ENCODE data around the gene CDH4.
"Not testable (repeated sequence)": the region's sequence is repeated elsewhere in the genome, so short reads cannot be mapped to it uniquely, and the experiment has no call there.

Gene CDH4

DNA sequence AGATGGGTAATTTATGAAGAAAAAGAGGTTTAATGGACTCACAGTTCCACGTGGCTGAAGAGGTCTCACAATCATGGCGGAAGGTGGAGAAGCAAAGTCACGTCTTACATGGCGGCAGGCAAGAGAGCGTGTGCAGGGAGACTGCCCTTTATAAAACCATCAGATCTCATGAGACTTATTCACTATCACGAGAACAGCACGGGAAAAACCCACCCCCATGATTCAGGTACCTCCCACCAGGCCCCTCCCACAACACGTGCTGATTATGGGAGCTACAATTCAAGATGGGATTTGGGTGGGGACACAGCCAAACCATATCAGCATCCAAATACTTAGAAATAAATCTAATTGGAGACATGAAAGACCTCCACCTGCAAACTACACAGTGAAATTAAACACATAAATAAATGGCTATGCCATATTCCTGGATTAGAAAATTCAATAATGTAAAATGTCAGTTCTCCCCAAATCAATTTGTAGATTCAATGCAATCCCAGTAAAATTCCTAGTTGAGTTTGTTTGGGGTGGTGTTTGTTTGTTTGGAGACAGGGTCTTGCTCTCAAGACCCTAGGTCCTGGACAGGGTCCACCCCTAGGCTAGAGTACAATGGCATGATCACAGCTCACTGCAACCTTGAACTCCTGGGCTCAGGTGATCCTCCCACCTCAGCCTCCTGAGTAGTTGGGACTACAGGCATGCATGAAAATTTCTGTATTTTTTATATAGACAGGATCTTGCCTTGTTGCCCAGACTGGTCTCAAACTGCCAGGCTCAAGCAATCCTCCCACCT is 712.0 kb downstream of the CDH4 start:
- no peak for DNase-seq

DNA sequence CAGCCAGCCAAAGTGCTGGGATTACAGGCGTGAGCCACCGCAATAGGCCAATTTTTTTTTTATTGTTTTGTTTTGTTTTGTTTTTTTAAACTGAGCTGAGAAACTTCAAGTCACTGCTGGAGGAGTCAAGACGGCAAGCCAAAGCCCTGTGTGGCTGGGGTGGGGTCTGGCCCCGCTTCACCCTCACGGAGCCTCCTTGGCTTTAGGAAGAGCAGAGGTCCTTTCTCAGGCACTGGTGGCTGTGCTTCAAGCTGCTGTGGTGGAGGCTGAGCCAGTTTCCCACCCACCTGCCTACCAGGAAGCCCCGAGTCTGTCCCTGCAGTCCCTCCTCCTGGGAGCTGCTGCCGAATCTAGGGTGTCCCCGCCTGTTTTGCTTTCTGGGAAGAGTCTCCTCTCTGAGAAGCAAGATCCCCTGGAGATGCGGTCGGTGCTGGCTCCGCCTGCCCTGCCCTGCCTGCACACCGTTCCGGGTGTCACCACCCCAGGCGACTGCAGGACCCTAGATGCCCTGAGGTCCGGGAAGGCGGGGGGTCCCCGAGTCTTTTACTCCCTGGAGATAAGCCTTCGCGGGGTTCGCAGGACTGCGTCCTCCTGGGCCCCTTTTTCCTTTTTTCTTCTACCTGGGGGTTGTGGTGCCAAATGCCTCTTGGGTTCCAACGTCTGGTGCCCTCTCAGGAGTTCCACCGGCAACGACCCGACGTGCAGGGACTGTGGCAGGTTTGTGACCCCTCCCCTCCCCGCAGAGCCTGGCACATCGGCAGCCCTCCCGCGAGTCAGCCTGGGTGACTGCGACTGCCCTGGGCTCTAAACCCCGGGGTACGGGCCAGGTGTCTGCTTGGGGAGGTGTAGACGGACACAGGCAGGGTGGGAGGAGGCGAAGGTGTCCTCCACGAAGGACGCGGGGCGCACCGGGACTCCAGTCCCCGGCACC is 712.9 kb downstream of the CDH4 start:
- no peak for DNase-seq

DNA sequence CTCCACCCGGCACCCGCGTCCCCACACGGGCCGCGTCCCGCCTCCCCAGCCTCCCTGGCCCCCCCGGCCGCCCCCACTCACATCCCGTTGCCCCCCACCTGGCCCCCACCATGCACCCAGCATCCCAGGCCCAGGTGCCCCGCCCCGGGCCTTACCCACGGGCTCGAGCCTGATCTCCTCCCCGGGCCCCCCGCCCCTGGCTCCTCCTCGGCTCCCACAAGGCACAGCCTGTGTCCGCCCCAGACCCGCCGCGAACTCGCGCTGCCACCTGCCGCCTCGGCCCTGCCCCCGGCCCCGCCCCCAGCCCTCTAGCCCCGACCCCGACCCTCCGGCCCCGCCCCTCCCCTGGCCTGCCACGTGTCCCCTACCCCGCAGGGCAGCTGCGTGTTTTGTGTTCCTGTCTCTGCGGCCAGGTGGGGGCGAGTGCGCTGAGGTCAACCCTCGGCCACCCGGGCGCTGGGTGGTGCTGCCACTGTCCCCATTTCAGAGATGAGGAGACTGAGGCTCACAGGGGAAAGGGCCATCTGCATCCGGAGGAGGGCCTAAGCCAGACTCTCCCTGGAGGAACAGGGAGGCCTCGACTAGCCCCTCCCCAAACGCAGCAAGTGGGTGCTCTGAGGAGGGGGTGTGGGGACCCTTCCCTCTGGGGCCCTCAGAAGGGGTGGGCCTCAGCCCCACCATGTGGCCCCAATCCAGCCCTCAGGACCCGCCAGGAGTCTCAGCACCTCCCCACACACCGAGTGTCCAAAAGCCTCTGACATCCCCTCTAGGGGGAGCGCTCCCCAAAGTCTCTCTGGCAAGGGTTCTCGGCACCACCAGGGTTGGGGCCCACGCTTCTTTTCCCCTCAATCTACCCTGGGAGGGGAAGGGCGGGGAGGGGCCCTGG is 713.8 kb downstream of the CDH4 start:
- no peak for DNase-seq

DNA sequence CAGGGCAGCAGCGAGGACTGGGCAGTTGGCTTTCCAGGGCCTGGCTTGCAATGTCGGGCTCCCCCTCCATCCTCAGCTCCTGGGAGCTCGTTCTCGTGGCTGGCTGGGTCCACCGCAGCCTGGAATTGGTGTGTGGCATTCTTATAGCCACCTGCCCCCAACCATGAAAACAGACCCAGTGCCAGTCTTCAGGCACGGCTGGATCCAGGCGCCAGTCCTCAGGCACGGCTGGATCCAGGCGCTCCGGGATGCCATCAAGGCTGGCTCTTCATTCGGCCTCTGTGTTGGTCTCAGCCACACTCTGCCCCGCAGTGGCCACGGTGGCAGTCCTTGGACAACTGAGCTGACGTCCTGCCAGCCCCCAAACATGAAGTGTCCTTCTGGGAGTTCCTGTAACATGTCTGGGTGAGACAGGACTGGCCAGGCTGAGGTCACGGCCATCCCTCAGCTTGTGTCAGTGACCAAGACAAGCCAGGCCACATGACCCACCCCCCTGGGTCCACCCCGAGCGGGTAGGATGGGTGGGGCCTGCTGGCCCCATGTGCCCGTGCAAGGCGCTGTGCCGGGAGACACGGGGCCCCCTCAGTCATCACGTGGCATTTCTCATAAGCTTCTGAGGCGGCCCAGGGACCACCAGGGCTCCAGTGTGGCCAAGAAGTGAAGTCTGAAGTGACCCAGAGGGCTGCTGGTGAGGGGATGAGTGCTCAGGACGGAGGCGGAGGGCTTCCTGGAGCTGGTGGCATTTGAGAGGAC is 714.6 kb downstream of the CDH4 start:
- no peak for DNase-seq

DNA sequence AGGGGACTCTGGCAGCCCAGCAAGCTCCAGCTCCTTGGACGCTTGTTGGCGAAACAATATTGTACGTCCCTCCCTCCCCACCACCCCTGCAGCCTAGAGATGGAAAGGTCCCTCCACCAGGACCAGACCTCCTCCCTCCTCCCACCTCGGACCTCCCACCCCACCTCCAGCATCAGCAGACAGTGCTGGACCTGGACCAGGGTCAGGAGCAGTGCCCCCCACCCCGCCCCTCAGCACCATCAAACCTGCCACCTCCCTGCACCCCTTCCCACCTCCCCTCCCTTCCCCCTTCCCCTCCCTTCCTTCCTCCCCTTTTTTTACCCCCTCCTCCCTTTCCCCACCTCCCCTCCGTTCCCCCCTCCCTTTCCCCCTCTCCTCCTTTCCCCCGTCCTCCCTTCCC is 715.2 kb downstream of the CDH4 start:
- DNase-seq: no peak

DNA sequence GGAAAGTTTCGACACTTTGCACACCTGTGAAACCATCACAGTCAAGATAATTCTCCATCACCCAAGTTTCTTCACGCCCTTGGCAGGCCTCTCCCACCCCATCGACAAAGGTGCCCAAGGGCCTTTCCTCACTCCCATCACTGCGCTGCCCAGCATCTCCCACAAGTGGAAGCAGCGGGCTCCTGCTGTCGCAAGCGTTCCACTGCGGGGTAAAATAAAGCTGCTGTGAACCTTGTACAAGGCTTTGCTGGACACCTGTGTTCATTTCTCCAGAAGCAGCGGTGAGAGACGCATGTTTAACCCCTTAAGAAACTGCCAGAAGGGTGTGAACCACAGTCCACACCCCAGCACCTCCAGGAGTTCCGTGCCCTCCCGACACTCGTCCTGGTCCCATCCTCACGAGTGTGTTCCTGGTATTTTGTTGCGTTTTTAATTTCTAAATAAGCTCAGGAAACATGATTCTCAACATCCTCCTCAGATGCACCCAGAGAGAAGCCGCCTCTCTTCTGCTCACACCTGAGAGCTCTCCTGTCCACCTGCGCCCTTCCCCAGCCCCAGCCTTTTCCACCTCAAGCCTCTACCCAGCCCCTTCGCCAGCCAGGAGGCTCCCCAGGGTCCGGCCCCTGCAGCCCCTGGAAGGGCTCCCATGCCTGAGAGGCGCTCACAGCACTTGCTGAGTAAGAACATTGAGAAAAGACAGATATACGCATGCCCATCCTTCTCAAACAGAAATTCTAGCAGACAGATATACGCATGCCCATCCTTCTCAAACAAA is 716.2 kb downstream of the CDH4 start:
- no peak for DNase-seq

DNA sequence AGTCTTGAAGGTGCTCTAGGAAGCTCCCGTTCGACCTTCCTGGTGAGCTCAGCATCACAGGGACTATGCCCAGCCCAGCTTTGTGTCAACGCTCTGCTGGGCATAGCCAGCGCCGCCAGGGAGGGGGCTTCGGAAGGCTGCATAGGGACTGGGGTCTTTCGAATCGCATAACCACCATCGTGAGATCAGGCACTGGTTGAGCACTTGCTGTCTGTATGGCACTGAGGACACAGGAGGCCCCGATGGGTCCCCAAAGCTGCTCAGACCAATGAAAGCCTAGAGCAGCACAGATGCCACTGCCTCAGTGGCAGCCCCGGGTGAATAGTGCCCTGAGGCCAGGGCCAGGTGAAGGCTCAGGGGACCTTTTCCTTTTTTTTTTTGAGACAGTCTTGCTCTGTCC is 716.9 kb downstream of the CDH4 start:
- DNase-seq: no peak

DNA sequence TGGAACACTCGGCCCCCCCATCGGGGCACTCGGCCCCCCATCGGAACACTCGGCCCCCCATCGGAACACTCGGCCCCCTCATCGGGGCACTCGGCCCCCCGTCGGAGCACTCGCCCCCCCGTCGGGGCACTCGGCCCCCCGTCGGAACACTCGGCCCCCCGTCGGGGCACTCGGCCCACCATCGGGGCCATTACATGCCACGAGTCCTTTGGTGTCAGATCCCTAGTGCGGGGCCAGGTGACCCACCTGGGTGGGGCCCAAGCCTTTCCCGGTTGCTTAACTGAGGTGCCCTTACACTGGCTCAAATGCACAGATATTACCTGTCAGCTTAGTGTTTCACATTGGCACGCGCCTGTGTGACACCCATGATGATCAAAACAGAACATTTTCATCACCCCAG is 717.7 kb downstream of the CDH4 start:
- DNase-seq: no peak

DNA sequence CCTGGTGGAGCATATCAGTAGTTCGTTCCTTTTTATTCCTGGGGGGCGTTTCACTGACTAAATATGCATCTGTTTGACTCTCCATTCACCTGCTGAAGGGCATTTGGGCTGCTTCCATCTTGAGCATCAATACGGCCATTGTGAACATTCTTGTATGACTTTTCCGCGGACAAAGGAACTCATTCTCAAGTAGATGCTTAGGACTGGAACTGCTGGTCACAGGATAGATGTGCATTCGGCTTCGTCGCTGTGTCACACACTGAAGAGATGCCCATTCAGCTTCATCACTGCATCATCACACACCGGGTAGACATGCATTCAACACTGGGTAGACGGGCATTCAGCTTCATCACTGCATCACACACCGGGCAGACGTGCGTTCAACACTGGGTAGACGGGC is 718.3 kb downstream of the CDH4 start:
- DNase-seq: no peak

DNA sequence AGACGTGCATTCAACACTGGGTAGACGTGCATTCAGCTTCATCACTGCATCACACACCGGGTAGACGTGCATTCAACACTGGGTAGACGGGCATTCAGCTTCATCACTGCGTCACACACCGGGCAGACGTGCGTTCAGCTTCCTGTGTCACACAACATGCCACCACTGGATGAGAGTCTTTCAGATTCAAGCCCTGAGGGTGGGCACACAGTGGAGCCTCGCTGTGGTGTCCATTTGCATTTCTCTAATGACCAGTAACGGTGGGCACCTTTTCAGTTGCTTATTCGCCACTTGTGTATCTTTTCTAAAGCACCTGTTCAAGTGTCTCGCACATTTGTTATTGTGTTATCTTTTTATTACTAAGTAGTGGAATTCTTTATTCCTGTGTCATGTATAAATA is 719.5 kb downstream of the CDH4 start:
- DNase-seq: not testable (repeated sequence)

DNA sequence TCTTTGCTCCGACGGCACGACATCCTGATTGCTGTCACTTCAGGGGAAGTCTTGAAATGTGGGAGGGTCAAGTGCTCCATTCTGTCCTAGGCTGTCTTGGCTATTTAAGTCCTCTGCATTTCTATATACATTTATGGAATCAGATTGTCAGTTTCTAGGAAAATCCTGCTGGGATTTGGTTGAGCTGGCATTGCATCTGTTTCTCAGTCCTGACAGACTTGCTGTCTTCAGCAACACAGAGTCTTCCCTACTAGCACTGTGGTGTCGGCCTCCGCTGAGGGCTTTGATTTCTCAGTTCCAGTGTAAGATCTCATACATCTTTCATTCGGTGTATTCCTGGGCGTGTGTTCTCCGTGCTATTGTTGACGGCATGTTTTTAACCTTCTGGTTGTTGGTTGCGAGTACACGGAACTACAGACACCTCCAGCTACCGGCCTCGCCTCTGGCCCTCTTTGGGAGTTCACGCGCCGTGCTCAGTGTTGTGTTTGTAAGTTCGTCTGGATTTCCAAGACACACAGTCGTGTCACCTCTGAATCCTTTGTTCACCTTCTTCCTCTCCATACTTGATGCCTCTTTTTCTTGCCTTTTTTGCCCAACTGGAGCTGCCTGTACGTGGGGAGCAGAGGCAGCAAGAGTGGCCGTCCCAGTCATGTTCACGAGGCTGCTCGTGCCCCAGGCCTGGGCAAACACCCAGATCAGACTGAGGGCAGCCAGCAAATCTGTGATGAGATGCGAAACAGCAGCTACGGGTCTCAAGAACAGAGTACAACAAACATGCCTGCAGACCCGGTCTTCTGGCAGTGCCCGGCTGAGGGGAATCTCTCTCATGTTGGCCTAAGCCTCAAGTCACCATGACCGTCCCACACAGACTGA is 720.8 kb downstream of the CDH4 start:
- no peak for DNase-seq

DNA sequence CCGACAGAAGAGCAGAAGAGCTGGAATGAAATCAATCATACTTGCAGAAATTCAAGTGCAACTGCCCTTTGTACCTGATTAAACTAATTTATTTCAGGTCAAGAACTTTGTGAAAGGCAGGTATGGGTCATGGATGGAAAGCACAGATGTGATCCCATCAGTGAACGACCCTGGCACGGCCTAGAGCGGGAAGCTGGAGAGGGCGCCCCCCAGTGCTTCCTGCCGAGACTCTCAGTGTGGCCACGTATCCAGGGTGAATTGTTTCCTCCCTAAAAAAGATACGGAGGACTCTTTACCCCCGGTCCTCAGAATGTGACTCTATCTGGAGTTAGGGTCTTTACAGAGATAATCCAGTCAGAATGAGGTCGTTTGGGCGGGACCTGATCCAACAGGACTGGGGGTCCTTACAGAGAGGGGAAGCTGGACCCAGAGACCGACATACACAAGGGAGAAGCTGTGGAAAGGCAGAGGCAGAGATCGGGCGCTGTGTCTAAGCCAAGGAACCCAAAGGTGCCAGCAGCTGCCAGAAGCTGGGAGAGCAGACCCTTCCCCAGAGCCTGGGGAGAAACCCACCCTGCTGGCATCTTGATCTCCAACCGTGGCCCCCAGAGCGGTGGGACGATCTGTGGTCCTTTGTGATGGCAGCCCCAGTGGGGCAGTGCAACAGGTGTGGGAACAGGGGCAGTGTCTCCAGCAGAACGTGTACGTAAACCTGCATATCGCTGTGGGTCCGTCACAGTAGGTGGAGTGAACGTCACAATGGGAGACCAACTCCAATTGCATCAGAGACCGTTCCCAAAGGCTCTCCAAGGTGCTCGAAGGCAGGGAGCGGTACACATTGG is 721.7 kb downstream of the CDH4 start:
- no peak for DNase-seq

DNA sequence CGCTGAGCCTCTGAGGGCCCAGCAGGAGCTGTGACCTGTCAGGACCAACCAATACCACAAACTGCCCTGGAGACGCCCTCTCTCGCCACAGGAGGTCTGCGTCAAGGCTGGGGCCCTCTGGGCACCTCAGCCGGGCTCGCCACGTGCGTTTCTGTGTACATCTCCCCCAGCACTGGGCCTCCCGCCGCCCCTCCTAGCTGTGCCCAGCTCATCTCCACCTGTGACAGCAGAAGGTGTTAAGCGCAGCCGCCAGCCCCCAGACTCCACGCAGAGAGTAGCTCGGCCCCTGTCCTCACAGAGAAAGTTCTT is 722.2 kb downstream of the CDH4 start:
- DNase-seq: peak; percentile 20

DNA sequence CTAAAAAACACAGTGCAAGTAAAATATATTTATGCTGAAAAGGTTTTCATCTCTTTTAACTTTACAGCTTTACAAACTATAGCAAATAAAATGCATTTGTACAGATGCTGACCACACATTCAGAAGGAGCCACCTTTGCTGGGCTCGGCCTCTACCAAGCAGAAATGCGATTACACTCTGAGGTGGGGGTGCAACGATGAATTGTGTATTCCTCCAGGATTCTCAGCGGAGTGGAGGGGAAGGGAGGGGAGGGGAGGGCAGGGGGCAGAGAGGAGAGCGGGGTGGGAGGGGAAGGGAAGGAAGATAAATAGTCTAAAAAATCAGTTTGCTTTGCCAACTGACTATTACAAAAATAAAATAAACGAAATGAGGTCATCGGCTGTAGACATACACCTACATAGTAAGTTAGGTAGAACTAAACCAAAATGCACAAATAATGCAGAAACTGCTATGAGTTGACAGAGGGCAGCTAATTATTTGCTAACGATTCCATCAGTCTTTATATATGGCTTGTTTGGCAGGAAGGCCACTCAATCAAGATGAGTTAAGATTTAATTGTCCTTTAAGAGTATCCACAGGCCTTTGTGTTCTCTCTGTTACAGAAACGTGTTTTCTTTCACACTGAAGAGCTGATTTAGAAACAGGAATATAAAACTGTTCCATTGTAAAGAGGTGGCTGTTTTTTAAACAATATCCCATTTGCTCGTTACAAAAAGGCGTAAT is 723.5 kb downstream of the CDH4 start:
- peak; percentile 57 for DNase-seq

DNA sequence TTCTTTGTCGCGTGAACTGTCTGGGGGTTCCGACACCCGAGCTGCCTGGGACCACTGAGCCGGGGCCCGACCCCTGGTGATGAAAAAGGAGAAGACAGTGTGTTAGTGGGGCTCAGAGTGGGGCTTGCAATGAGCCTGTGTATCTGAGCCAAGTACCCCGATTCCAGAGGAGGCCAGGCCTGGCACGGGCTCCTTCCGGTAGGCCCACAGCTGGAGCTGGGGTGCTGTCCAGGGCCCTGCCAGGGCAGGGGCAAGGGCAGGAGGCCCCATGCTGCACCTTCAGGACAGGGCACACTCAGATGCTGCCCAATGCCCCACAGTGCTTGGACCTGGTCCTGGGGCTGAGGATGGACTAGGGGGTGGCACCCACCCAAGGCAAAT is 724.2 kb downstream of the CDH4 start:
- no peak for DNase-seq

DNA sequence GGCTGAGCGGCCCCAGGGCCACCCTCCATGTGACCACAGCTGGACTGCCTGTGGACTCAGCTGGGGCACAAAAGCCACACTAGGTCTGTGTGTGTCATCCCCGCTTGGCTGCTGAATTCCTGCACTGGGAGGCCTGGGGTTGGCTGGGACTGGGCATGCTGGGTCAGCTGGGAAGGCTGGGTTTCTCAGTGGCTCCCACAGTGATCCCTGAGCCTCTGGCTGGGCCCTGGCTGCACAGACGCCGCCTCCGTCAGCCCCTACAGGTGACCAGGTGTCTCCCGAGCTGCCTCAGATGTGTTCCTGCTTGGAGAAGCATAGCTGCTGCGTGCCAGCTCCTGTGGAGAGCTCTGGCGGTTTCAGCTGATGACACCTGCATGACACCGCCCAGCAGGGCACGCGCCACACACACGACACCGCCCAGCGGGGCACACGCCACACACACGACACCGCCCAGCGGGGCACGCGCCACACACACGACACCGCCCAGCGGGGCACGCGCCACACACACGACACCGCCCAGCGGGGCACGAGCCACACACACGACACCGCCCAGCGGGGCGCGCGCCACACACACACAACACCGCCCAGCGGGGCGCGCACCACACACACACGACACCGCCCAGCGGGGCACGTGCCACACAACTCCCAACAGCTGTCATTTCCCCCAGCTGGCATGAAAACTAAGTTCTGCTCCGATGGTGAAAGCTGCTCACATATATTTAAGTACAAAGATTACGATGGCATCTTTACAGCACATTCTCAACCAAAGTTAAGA is 724.8 kb downstream of the CDH4 start:
- peak; percentile 85 for DNase-seq

DNA sequence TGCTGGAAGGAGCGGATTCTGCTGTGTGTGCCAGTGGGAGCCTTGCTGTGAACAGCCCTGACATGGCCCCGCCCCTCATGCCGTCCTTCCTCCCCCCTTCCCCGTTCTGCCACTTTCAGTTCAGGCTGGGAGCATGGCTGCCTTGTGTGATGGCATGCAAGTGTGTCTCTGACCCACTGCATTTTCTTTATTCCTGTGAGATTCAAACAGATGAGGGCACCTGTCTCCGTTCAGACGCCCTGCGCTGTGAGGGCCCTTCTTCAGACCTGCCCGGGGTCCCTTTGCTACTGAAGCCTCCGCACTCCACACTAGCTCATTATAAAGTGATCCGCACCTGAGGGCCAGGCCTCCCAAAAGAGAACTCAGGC is 725.3 kb downstream of the CDH4 start:
- DNase-seq: no peak

DNA sequence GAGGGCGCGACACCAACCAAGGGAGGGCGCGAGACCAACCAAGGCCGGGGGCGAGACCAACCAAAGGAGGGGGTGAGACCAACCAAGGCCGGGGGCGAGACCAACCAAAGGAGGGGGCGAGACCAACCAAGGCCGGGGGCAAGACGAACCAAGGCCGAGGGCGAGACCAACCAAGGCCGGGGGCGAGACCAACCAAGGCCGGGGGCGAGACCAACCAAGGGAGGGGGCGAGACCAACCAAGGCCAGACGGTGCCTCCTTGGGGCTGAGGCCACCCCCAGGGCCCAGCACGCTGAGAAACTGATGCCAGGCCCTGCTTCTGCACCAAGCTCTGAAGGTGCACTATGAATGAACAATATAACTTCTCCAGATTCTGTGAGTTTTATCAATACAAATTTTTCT is 726.4 kb downstream of the CDH4 start:
- no peak for DNase-seq
